Memory B cell (primary cell): ENCODE results near the gene IL5.

ENCODE experiments used
- ATAC-seq: fragments of 150-1000 bp; cut with Tn5 transposase; 2 replicates; pipeline ENCODE4 v1.10.0; 2021; ENCODE audit warnings: low read depth, mild to moderate bottlenecking, moderate library complexity
- DNase-seq, 2 donors: peaks; one replicate each; pipeline ENCODE4 v3.0.0; 2022; ENCODE audit warnings: low spot score in 2 of 2
- H3K27ac Mint-ChIP-seq: one replicate; pipeline ENCODE4 v1.8.0; 2022; ENCODE audit warnings: mild to moderate bottlenecking, moderate library complexity, mixed read lengths
- H3K27me3 Mint-ChIP-seq: one replicate; pipeline ENCODE4 v1.8.0; 2022; ENCODE audit warnings: mixed read lengths
- H3K36me3 Mint-ChIP-seq: one replicate; pipeline ENCODE4 v1.8.0; 2022; ENCODE audit warnings: mild to moderate bottlenecking, mixed read lengths
- H3K4me1 Mint-ChIP-seq: one replicate; pipeline ENCODE4 v1.8.0; 2022; ENCODE audit warnings: mixed read lengths
- H3K4me3 Mint-ChIP-seq: one replicate; pipeline ENCODE4 v1.8.0; 2022; ENCODE audit warnings: mild to moderate bottlenecking, moderate library complexity, mixed read lengths
- H3K9me3 Mint-ChIP-seq: one replicate; pipeline ENCODE4 v1.8.0; 2022; ENCODE audit warnings: mixed read lengths

IL5 gene

GRCh38 chr5:132498686-132499271 is 44.5 kb downstream of the IL5 start:
- H3K36me3 Mint-ChIP-seq = no peaks in the 10 kb centered on the region
- peak overlapping the region; percentile 43 for H3K27ac Mint-ChIP-seq
- H3K4me1 Mint-ChIP-seq = peaks cover 48% of the 10 kb centered on the region
- H3K9me3 Mint-ChIP-seq = no peaks in the 10 kb centered on the region
- H3K27me3 Mint-ChIP-seq = no peaks in the 10 kb centered on the region
- ATAC-seq (no peak), DNase-seq (no peak)
- no peak overlapping the region for H3K4me3 Mint-ChIP-seq

GRCh38 chr5:132498152-132498551 is 45.2 kb downstream of the IL5 start:
- Mint-ChIP-seq H3K4me1 (peaks cover 52% of the 10 kb centered on the region), H3K27me3 (no peaks in the 10 kb centered on the region), H3K36me3 (no peaks in the 10 kb centered on the region), H3K27ac (peak overlapping the region; percentile 96), H3K4me3 (no peak overlapping the region), H3K9me3 (no peaks in the 10 kb centered on the region)
- ATAC-seq (no peak), DNase-seq (peak in 1 of 2 donors; percentile 12)

GRCh38 chr5:132497488-132497997 is 45.8 kb downstream of the IL5 start:
- H3K27ac Mint-ChIP-seq = peak overlapping the region; percentile 96
- H3K27me3 Mint-ChIP-seq = no peaks in the 10 kb centered on the region
- no peak for ATAC-seq
- DNase-seq = no peak
- H3K36me3 Mint-ChIP-seq = no peaks in the 10 kb centered on the region
- peak overlapping the region; percentile 92 for H3K4me3 Mint-ChIP-seq
- H3K4me1 Mint-ChIP-seq = peaks cover 52% of the 10 kb centered on the region
- H3K9me3 Mint-ChIP-seq = no peaks in the 10 kb centered on the region

- peak in 1 of 2 donors; percentile 60 for DNase-seq
Measured at GRCh38 chr5:132496631-132497487, 46.5 kb downstream of the IL5 start.

GRCh38 chr5:132496191-132496630 is 47.1 kb downstream of the IL5 start:
- no peaks in the 10 kb centered on the region for H3K27me3 Mint-ChIP-seq
- H3K9me3 Mint-ChIP-seq = no peaks in the 10 kb centered on the region
- peaks cover 60% of the 10 kb centered on the region for H3K4me1 Mint-ChIP-seq
- DNase-seq (peak; percentile 71 to 84), ATAC-seq (peak; percentile 69)
- no peaks in the 10 kb centered on the region for H3K36me3 Mint-ChIP-seq
- peak overlapping the region; percentile 92 for H3K4me3 Mint-ChIP-seq
- peak overlapping the region; percentile 96 for H3K27ac Mint-ChIP-seq

More at GRCh38 chr5:132496631-132497487, 46.5 kb downstream of the IL5 start:
- Mint-ChIP-seq H3K9me3 (no peaks in the 10 kb centered on the region), H3K4me1 (peaks cover 55% of the 10 kb centered on the region), H3K4me3 (peak overlapping the region; percentile 92), H3K27me3 (no peaks in the 10 kb centered on the region), H3K36me3 (no peaks in the 10 kb centered on the region), H3K27ac (peak overlapping the region; percentile 96)
- ATAC-seq = peak; percentile 0

GRCh38 chr5:132495667-132496190 is 47.6 kb downstream of the IL5 start:
- DNase-seq = peak; percentile 64 to 74
- ATAC-seq = peak; percentile 40
- no peaks in the 10 kb centered on the region for H3K27me3 Mint-ChIP-seq
- H3K36me3 Mint-ChIP-seq = no peaks in the 10 kb centered on the region
- H3K27ac Mint-ChIP-seq = peak overlapping the region; percentile 96
- H3K4me3 Mint-ChIP-seq = peak overlapping the region; percentile 92
- H3K4me1 Mint-ChIP-seq = peaks cover 55% of the 10 kb centered on the region
- H3K9me3 Mint-ChIP-seq = no peaks in the 10 kb centered on the region

- DNase-seq (no peak), ATAC-seq (no peak)
- H3K4me3 Mint-ChIP-seq = peak overlapping the region; percentile 27
- H3K4me1 Mint-ChIP-seq = peaks cover 48% of the 10 kb centered on the region
- H3K27me3 Mint-ChIP-seq = no peaks in the 10 kb centered on the region
- H3K36me3 Mint-ChIP-seq = peaks cover 7% of the 10 kb centered on the region
- H3K9me3 Mint-ChIP-seq = no peaks in the 10 kb centered on the region
- H3K27ac Mint-ChIP-seq = peak overlapping the region; percentile 96
Measured at GRCh38 chr5:132493821-132494220, 49.5 kb downstream of the IL5 start.

- H3K9me3 Mint-ChIP-seq = no peaks in the 10 kb centered on the region
- DNase-seq = no peak
- no peak overlapping the region for H3K4me3 Mint-ChIP-seq
- ATAC-seq = no peak
- no peaks in the 10 kb centered on the region for H3K27me3 Mint-ChIP-seq
- H3K27ac Mint-ChIP-seq = peak overlapping the region; percentile 96
- peaks cover 46% of the 10 kb centered on the region for H3K4me1 Mint-ChIP-seq
- peaks cover 9% of the 10 kb centered on the region for H3K36me3 Mint-ChIP-seq
Measured at GRCh38 chr5:132493241-132493640, 50.1 kb downstream of the IL5 start.

- H3K27me3 Mint-ChIP-seq = no peaks in the 10 kb centered on the region
- H3K4me3 Mint-ChIP-seq = peak overlapping the region; percentile 92
- ATAC-seq = no peak
- DNase-seq = no peak
- no peaks in the 10 kb centered on the region for H3K9me3 Mint-ChIP-seq
- H3K36me3 Mint-ChIP-seq = peaks cover 16% of the 10 kb centered on the region
- peak overlapping the region; percentile 100 for H3K27ac Mint-ChIP-seq
- peaks cover 51% of the 10 kb centered on the region for H3K4me1 Mint-ChIP-seq
Measured at GRCh38 chr5:132492386-132493125, 50.8 kb downstream of the IL5 start.
